ENCODE measurements around the gene CYTH1. TPM values are rescaled to one million over a fixed set of nuclear protein-coding genes. Genes with fewer than 3 reads are reported as not detected.

CYTH1 gene
- total RNA-seq, 4 donors from 2014 or later: 50.0 to 139 (median 83.7) TPM

DNA sequence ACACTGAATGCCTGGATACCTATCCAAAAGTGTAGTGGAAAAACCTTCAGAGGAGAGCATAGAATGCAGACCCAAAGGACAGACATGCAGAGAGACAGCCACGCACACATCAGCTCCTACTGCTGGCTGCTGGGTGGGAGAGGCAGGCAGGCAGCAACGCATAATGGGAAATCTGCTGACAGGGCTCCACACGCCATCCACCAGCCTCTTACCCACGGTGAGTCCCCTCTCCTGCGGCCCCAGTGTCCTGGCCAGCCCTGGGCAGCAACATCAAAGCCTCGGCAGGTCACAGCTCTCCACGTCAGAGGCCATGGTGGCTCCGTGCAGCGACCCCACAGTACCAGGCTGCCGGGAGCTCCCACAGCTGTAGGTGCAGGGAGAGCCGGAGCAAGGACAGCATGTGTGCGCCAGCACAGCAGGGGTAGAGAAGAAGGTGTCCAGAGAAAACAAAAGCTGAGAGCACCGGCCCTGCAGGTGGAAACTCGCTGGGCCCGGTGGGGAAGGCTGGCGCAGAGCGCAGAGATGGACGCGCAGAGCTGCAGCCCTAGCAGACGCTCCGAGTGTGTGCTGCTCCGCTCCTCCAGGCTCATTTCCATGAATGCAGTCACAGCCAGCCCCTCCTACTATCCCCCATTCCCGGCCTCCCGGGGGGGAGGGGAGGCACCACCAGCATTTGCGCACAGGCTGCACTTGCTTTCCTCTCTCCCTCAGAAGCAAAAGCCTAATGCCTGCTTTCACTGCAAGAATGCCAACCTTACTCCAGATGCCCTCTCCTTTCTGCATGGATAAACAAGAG is 58.9 kb downstream of the CYTH1 start:
- DNase-seq (ENCODE audit: low spot score) (no peak), ATAC-seq (ENCODE audit: low FRiP score) (no peak)
- TF ChIP-seq, protein P1, sequence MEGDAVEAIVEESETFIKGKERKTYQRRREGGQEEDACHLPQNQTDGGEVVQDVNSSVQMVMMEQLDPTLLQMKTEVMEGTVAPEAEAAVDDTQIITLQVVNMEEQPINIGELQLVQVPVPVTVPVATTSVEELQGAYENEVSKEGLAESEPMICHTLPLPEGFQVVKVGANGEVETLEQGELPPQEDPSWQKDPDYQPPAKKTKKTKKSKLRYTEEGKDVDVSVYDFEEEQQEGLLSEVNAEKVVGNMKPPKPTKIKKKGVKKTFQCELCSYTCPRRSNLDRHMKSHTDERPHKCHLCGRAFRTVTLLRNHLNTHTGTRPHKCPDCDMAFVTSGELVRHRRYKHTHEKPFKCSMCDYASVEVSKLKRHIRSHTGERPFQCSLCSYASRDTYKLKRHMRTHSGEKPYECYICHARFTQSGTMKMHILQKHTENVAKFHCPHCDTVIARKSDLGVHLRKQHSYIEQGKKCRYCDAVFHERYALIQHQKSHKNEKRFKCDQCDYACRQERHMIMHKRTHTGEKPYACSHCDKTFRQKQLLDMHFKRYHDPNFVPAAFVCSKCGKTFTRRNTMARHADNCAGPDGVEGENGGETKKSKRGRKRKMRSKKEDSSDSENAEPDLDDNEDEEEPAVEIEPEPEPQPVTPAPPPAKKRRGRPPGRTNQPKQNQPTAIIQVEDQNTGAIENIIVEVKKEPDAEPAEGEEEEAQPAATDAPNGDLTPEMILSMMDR (IDR thresholded peaks at IDR 0.05): no peak

DNA sequence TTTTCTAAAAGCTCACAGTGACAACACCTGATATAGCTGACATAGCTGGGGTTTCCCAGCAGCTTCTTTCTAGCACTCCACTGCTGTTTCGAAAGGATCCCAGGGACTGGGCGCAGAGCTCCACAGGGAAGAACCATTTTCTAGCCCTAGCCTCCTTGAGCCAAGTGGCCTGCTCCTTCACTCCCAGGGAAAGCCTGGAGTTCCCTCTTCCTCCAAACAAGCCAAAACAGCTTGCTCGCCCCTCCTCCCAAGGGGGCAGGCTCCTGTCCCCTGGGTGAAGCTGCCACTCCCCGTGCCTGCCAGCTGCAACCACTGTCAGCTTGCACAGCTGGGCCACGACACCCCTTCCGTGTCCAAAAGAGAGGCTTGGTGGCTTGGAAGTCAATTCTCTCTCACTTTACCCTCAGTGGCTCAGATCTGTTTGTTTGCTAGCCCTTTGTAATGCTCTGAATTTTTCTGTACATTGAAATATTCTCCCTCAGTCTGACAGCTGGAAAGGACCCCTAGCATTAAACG is 59.8 kb downstream of the CYTH1 start:
- TF ChIP-seq, protein P1 (IDR thresholded peaks at IDR 0.05): no peak
- DNase-seq (ENCODE audit: low spot score) (no peak), ATAC-seq (ENCODE audit: low FRiP score) (no peak)

DNA sequence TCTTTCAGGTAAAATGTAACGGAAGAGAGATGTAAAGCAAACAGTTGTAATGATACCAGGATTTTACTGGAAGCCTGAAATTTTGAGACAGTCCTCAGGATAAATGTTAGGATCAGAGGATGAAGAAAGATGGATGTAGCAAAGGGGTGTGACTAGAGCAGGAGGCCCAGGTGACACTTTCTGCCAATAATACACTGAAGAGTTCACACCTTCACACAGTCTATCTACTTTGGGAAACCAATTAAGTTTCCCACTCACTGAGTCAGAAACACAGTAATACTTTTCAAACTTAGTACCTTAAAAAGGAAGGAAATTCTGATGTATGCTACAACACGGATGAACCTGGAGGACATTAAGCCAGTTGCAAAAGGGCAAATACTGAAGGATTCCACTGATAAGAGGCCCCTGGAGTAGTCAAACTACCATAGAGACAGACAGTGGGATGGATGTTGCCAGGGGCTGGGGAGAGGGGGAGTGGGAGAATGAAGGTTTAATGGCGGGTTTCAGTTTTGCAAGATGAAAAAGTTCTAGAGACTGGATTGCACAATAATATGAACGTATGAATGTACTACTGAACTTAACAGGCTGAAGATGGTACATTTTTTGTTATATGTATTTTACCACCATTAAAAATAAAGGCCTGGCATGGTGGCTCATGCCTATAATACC is 62.3 kb downstream of the CYTH1 start:
- TF ChIP-seq, protein P1 (IDR thresholded peaks at IDR 0.05): no peak
- no peak for ATAC-seq (ENCODE audit: low FRiP score)

DNA sequence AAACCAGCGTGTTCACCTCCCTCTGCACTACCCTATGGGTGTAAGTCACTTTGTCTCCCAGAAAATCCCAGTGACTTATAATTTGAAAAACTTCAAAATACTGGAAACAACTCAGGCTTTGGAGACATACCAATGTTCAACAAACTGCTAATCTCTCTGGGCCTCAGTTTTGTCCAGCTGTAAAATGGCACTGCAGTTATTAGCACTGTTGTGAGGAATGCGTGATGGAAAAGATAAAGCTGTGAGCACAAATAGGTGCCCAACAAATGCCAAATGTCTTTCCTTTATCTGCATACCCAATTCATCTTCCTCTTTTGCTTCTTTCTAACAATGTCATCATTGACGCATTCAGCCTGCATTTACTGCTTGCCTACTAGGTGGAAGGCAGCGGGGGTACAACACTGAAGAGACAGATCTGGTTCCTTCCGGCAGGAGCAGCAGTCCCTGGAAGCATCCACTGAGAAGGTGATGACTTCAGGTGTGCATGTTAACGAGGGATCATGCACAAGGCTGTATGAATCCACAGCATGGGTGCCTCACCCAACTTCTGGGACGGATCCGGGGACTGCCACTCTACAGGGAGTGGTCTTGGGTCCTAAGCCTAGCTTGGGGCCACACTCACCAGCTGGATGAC is 63.4 kb downstream of the CYTH1 start:
- TF ChIP-seq, protein P1 (IDR thresholded peaks at IDR 0.05): no peak
- ATAC-seq (ENCODE audit: low FRiP score) (no peak), DNase-seq (ENCODE audit: low spot score) (no peak)

More for the DNA sequence above, 62.3 kb downstream of the CYTH1 start:
- DNase-seq (ENCODE audit: low spot score): no peak

DNA sequence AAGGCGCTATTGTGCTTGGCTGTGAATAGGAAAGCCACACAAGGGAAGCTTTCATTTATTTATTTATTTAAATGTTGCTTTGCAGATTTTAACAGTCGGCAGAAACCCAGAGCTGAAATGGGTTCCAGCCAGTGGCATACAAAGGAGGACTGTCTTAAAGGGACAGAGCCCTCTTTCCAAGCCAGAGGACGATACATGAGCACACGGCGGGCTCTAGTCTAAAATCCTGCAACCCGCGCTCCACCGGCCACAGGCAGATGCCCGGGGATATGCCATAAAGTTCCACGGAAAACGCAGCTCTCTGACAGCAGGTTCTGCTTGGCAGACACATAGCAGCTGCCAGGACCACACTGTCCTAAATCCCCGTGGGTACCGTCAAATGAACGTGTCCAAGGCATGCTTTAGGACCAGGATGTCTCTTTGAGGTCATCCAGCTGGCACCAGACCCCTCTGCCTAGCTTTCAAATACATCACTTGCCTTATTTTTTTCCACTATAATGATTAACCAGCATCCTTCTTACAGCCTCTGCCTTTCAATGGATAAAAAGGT is 64.6 kb downstream of the CYTH1 start:
- peak; percentile 17 for ATAC-seq (ENCODE audit: low FRiP score)
- TF ChIP-seq, protein P1 (IDR thresholded peaks at IDR 0.05): no peak
- DNase-seq (ENCODE audit: low spot score): no peak

DNA sequence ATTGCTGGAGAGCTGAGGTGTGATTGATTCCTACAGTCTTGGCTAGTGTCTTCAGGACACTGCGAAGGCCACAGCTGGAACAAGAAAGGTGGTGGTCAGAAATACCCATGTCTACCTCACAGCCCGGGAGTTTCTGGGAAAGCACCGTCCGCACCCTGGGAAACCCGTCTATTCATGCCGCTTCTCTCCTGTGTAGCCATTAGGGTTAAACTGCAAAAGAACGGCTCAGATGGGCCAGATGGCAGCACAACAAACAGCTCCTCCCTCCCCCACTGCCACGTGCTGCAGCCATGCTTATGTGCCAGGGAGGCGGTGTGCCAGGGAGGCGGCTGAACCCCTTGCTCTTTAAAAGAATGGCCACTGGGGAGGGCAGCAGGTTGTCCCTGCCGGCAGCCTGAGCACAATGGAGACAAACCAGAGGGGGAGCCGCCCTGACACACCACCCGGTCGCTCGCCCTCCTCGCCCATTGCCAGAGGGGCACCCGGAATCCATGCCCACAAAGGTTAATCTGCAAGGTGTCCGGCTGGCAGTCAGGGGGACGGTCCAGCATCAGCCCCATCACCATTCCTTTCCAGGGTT is 65.2 kb downstream of the CYTH1 start:
- DNase-seq (ENCODE audit: low spot score) (no peak), ATAC-seq (ENCODE audit: low FRiP score) (peak; percentile 56)
- TF ChIP-seq, protein P1 (IDR thresholded peaks at IDR 0.05): no peak

Data from omental fat pad (tissue), 4 donors.